GM18858 (cell line): Measurements from ENCODE around the gene TMEM119.

Source experiments
- ATAC-seq: cut with Tn5 transposase; IDR thresholded peaks from one replicate; pipeline ENCODE4 v1.9.1; 2021; ENCODE audit not compliant: unreplicated experiment

The TMEM119 gene

GRCh38 chr12:108597559-108598471 lies at the start of gene TMEM119:
TMEM119 (minus strand) TSS chr12:108598084; CDS start chr12:108592383, 5,701 bp downstream.
- no peak for ATAC-seq

GRCh38 chr12:108646600-108647579 lies 49.0 kb upstream of the TMEM119 start:
- ATAC-seq: no peak

GRCh38 chr12:108645686-108646599 lies 48.1 kb upstream of the TMEM119 start:
- ATAC-seq: no peak

GRCh38 chr12:108644811-108645120 lies 46.9 kb upstream of the TMEM119 start:
- no peak for ATAC-seq

DNA sequence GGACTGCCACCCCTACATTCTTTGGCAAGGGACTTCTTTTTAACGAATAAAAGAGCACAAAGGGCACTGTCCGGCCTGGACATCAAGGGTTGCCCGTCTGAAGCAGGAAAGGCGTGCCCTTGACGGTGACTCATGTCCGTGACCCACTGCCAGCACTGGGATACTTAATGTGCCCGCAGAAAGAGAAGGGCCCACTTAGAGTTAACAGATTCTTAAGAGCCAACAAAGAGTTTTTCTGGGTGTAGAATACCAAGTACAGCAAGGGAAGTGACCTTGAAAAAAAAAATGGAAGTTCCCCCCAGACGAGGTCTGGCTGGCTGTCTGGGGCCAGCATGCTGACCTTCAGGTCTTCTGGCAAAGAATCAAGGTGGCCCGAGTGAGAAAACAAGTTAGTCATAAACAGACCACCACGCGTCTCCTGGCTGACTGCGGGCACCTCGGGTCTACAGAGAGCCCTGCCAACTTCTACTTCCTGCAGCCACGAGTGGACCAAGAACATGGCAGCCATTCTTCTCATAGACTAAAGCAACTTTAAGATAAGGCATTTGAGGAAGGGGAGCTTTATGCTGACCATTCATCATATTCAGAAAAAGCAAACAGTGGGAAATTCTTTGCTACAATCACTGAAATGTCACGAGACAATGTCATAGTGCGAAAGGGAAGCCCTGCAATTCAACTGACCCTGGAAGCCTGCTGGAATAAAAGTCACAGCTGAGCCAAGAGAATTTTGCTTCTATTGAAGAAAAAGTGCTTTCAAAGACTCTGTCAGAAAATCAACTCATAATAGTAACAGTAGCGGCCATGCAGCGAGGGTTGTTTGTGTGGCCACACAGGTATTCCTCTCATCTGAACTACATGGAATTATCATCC lies 46.3 kb upstream of the TMEM119 start:
- no peak for ATAC-seq

GRCh38 chr12:108642899-108643654 lies 45.2 kb upstream of the TMEM119 start:
- ATAC-seq: no peak

DNA sequence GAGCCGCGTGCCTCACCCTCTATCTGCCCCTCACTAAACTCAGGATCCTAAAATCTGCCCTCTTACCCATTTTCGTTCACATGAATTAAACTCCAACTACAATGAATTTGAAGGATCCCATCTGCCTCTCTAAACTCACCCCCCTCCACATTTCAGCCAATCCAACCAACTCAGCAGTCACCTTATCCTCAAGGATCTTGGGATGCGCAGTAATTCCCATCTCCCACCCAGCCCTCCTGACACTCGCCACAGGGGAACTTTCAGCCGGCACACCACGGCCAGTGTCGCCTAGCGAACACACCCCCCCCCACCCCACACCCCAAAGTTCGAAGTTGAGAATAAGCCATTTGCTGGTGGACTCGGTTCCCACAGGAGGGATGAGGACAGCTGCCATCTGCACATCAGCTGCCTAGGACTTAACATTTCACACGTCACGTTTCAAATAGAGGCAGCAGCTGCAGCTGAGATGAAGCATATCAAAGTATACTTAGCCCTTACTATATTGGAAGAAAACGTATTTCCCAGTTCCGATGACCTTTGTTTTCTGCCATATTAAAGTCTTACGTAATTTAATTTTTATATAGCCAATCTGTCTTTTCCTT lies 44.5 kb upstream of the TMEM119 start:
- no peak for ATAC-seq

DNA sequence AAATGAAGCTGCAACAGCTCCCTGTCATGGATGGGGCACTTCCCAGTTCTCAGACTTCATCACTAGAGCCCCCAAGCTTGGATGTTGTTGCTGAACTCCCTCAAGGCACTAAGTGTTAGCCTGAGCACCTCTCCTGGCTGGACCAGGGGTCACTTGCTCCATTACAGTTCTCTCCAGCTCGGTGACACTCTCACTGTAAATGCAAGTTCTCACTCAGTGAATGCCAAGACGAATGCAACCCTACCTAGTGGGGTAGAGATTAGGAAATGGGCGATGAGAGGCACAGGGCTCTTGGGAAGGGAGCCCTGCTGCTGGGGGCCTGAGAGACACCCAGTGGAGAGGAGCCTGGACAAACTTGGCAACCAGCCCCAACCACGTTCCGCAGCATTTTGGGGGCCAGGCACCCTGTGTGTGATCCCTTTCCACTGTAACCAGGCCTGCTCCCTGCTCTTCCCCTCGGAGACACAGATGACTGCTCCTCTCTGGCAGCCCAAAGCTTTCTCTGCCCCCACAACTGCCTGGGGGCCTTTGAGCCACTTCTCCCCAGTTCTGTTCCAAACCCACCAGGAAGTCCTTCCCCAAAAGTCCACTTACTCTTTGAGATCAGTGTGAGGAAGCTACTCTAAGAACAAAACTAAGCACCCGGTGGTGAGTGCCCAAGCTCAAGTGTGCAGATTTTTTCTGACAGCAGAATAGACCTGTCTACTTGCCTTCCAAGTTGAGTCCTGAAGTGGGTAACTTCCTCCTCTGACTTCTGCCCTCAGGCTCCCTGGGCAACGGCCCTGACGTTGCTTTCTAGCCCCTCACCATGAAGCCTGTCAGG lies 43.8 kb upstream of the TMEM119 start:
- ATAC-seq: no peak

- ATAC-seq: no peak
These were observed 43.0 kb upstream of the TMEM119 start for GRCh38 chr12:108640802-108641445.

GRCh38 chr12:108638997-108639822 lies 41.3 kb upstream of the TMEM119 start:
- no peak for ATAC-seq

DNA sequence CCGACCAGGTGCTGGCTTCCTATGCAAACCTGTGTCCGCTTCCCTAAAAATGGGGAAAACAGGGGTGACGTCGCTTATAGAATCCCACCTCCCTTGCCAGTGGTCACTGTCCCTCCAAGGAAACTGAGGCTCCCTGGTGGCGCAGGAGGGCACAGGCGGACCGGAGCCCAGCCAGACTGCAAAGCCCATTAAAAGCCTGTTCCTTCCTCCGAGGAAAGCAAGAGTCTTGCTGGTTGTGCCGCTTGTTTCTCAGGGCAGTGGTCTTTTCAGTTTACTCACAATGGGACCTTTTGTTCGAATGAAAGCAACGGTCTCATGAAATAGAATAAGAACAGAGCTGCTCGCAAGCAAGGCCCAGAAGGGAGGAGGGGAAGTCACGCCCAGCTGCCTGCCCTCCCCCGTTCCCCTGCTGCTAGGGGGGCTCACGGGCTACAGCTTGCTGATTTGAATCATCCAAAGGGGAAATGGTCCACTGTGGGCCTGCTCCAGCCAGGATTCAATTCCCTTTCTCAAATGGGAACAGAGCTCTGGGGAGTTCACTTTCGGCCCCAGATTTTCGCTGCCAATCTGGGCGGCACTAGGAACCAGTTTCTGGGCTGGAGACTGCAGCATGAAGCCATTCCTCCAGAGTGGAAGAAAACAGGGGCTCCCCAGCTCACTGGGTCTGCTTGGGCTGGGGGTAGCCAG lies 40.4 kb upstream of the TMEM119 start:
- no peak for ATAC-seq

DNA sequence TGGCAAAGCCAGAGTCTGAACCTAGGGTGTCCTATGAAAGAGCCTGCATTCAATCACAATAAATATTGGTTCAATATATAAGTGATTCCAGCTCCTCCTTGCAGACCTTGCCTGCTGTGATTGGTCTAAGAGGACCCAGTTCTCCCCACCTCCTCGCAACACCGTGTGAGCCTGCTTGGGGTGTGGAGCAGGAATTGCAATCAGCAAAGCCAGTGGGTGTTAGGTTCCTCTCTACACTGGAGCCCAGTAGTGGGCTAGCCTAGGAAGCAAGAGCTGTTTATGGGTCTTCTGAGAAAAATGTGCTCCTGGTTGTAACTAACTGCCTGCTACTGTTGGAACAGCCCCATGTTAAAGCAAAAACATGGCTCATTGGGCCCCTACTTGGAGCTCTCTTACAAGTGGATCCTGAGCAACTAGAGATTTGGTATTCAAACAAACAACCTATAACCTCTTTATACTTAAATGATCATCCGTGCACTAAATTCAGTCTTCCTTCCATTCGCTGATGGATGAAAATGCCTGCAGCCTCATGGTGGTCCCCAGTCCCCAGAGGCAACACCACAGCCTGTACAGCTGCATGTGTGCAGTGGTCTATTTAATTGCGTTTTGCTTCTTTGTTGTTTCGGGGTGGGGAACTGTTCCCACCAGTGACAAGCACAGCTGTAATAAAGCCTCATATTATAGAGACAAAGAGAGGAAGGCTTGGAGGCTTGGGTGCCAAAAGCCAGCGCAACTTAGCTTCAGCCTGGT lies 39.5 kb upstream of the TMEM119 start:
- no peak for ATAC-seq

DNA sequence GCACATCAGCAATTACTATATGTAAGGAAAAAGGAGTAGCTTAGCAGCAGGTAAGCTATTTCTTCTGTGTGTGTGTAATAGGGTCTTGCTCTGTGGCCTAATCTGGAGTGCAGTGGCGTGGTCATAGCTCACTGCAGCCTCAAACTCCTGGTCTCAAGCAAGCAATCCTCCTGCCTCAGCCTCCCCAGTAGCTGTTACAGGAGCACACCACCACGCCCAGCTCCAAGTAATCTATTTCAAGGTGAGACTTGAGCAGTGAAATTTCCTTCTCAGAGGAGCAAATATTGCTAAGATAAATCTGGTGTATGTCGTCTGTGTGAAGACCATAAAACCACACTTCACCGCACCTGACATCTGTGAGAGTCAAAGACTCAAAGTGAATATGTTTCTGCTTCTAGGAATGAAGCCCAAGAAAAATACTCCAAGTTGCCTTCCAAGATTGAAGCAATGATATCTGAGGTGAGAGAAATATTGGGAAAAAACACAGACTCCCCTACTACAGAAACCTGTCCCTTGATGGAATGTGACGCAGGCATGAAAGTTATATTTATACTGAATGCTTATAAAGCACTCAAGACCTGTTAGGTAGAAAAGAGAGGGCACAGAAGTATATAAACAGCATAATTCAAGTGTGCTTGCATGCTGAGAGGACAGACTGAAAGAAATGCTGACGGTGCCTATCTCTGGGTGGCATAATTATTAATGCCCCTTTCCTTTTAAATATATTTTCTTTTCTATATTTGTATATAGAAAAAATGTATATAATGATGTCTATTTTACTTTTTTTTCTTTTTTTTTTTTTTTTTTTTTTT lies 38.3 kb upstream of the TMEM119 start:
- no peak for ATAC-seq
